Nucleus accumbens (tissue), 56 donors: ENCODE data around the gene RNF220.

Experiments
- DNase-seq, 56 donors: peaks; one replicate each; lab custom pipeline; 2025; lab: John Stamatoyannopoulos, UW

Gene RNF220

DNA sequence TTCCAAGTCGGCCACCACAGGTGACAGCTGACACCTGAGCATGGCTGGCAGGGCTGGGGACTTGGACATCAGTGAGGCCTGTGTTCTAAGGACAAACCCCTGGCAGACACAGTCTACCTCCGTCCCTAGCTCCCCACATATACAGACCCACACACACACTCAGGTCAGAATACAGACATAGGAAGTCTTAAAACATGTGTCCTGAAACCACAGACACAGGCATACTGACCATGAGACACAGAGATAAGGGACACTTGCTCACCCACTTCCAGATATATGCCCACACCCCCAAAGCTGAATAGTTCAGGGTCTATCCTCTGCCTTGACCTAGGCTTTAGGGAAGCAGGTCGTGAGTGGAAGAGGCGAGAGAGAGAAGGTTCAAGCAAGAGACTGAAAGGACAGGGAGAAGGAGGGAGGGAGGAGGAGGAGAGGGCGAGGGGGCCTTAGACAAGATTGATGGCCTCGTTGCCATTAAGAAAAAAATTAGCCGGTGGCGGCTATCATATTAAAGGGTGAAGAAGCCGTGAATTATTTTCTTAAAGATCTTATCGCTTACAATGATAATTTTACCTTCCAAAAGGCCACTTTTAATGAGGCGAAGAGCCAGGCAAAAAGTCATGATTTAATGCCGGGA is 219.3 kb downstream of the RNF220 start:
- DNase-seq: no peak

DNA sequence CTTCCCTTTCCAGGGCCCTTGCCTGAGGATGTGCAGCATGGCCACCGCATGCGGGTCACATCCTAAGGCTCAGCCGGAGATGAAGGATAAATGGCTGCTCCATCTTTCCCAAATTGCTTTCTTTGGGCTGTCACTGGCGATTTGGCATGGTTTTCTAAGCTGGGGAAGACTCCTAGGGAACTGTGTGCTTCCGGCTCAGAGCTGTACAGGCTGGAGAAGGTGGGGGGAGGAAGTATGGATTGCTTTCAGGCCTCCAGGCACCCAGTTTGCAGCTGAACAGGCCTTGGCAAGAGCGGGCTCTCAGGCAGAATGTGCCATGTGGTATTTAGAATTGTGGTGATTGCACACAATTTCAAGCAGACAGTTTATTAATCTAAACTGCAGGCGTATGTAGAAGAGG is 220.3 kb downstream of the RNF220 start:
- no peak for DNase-seq

DNA sequence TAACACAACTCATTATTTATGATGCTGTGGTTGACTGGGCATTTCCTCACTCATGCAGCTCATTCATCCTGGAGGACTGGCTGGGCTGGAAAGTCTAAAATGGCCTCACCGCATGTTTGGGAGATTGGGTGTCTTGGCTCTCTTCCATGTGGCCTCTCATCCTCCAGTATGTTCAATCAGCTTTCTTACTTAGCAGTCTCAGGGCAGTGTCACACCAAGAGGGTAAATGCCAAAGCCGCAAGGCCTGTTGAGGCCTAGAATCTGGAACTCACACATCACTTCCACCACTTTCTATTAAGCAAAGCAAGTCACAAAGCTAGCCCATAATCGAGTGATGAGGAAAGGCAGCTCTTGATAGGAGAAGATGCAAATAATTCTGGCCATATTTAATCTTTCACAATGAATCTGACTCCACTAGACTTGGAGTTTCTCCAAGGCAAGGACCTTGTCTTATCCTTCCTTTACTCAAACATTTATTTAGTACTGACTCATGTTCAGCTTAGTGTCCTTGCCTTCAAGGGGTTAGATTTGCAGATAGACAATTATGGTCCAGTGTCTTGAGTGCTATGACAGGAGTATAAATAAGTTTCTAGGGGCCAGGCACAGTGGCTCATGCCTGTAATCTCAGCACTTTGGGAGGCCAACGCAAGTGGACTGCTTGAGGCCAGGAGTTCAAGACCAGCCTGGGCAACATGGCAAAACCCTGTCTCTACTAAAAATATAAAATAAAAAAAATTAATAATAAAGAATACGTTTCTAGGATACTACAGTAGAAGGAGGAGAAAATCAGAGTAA is 224.1 kb downstream of the RNF220 start:
- DNase-seq: no peak

DNA sequence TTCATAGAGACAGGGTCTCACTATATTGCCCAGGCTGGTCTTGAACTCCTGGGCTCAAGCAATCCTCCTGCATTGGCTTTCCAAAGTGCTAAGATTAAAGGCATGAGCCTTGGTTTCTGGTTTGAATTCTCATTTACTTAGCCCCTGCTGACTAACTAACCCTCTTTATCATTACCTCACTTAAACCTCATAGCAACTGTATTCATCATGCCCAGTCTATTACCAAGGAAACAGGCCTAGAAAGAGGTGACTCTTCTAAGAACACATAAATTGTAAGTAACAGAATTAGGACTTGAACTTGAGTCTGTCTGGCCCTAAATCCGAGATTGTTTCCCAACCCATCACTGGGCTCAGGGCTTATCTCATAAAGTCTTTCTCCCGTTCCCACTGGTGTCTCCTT is 225.1 kb downstream of the RNF220 start:
- DNase-seq: no peak

- peak in 2 of 56 donors; percentile 56 to 71 for DNase-seq
These were observed 226.2 kb downstream of the RNF220 start for GRCh38 chr1:44631333-44631646.

DNA sequence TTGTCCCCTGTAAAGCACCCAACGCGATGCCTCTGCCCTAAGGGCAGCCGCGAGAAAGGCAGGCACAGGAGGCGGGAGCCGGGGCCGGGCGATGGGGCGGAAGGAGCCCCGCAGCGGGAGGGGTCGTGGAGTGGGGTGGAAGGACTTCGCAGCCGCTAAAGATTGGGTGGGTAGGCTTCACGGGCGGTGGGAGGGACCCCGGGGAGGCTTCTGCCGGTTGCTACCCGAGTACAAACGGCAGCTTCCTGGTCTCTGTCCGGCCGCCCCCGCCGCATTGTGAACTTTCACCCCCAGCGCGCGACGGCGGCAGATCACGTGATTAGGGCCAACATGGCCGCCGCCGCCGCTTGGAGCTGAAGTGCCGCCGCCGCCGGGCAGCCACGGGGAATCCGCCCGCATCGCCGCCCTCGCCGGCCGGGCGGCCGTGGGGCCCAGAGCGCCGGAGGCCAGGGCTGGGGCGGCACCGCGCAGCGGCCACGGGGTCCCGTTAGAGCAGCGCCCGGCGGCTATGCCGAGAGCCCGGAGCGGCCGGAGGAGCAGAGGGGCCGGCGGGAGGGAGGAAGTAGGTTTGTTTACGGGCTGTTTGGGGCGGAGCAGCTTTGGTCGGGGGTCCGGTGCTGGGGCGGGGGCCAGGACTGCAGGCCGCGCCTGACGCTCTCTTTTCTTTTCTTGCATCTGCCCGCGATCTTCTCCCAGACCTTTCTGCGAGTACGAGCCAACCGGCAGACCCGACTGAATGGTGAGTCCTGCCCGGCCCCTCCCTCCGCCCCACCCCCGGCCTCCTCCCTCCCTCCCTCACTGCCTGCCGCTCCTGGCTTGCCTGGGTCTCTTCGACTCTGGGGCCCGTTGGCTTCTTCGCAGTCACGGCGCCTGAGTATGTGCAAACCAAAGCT is 226.8 kb downstream of the RNF220 start:
- peak in 55 of 56 donors; percentile 22 to 88 (median 73) for DNase-seq

- DNase-seq: no peak
These were observed 227.5 kb downstream of the RNF220 start for GRCh38 chr1:44632598-44632997.

- DNase-seq: no peak
These were observed 229.6 kb downstream of the RNF220 start for GRCh38 chr1:44634606-44635189.

GRCh38 chr1:44635439-44635838 is 230.4 kb downstream of the RNF220 start:
- DNase-seq: no peak

DNA sequence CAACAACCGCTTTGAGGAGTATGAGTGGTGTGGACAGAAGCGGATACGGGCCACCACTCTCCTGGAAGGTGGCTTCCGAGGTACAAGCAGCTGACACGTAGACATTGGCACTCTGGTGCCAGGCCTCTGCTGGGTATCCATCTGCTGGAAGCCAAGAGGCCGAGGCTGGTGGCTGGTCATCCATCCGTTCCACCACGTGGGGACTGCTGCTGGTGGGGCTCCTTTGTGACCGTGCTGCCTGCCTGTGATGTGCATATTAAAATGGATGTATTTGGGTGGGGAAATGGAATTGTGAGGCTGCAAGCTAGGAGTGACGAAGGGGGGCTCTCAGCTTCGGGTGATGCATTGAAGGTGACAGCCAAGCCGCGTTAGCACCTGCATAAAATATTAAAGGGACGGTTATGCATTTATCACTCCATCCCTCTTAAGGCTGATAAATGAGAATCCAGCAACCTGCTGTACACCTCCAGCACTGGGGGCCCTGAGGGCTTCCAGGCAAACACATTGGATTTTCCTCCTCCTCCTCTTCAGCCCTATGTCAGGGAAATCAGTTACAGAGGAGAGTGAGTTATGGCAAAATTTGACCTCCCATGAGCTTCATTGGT is 231.1 kb downstream of the RNF220 start:
- no peak for DNase-seq

GRCh38 chr1:44636688-44637598 is 231.9 kb downstream of the RNF220 start:
- DNase-seq: no peak

GRCh38 chr1:44637702-44638411 is 232.8 kb downstream of the RNF220 start:
- DNase-seq: peak in 3 of 56 donors; percentile 22 to 49 (median 23)

- DNase-seq: peak in 4 of 56 donors; percentile 16 to 38 (median 26)
These were observed 235.3 kb downstream of the RNF220 start for GRCh38 chr1:44640200-44640853.

- DNase-seq: peak in 1 of 56 donors; percentile 20
These were observed 236.4 kb downstream of the RNF220 start for GRCh38 chr1:44641126-44642102.

GRCh38 chr1:44642255-44642654 is 237.2 kb downstream of the RNF220 start:
- peak in 7 of 56 donors; percentile 15 to 50 (median 31) for DNase-seq

DNA sequence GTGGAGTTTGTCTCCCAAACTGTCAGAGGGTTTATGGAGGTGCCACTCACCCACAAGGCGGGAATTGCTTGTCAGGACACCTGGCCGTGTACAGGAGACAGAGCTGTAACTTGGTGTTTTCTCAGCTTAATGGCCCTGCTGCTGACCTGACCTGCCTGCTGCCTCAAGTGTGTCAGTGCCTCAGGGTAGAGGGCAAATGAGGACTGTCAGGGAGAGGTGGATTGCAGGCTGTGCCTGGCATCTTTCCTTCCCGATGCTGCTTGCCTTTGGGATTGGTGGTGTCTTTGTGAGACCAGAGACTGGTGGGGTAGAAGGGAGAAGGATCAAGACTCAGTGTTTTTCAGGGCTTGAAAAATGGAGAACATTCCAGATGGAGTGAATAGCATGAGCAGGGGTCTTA is 237.9 kb downstream of the RNF220 start:
- no peak for DNase-seq
